Medulla oblongata (tissue), 1 donor: Measurements from ENCODE around the gene RAB6A.
"Not testable (repeated sequence)": the region's sequence is repeated elsewhere in the genome, so short reads cannot be mapped to it uniquely, and the experiment has no call there.

ENCODE experiments used
- DNase-seq: peaks from one replicate; pipeline ENCODE4 v3.0.0-alpha.2; 2015; ENCODE audit errors: extremely low spot score

The RAB6A gene

GRCh38 chr11:73762732-73763131 is 1.9 kb upstream of the RAB6A start:
- no peak for DNase-seq

GRCh38 chr11:73761403-73761945 is 600 bp upstream of the RAB6A start:
- no peak for DNase-seq

- DNase-seq, result peak; percentile 39
Measured at GRCh38 chr11:73760135-73760678, 667 bp downstream of the RAB6A start.

- DNase-seq, result peak; percentile 41
Measured at GRCh38 chr11:73759610-73760134, 1.2 kb downstream of the RAB6A start.

GRCh38 chr11:73758451-73758850 is 2.4 kb downstream of the RAB6A start:
- no peak for DNase-seq

- no peak for DNase-seq
Measured at GRCh38 chr11:73757598-73757997, 3.3 kb downstream of the RAB6A start.

GRCh38 chr11:73755670-73756069 is 5.2 kb downstream of the RAB6A start:
- DNase-seq, result no peak

- no peak for DNase-seq
Measured at GRCh38 chr11:73753938-73754337, 6.9 kb downstream of the RAB6A start.

- DNase-seq, result no peak
Measured at GRCh38 chr11:73752903-73753302, 8.0 kb downstream of the RAB6A start.

- DNase-seq, result no peak
Measured at GRCh38 chr11:73752216-73752867, 8.5 kb downstream of the RAB6A start.

GRCh38 chr11:73750862-73751261 is 10.0 kb downstream of the RAB6A start:
- DNase-seq, result not testable (repeated sequence)

GRCh38 chr11:73750228-73750627 is 10.6 kb downstream of the RAB6A start:
- DNase-seq, result no peak

- DNase-seq, result no peak
Measured at GRCh38 chr11:73749118-73749517, 11.8 kb downstream of the RAB6A start.

- DNase-seq, result no peak
Measured at GRCh38 chr11:73748300-73748699, 12.6 kb downstream of the RAB6A start.

- DNase-seq, result no peak
Measured at GRCh38 chr11:73747762-73748161, 13.1 kb downstream of the RAB6A start.

- DNase-seq, result no peak
Measured at GRCh38 chr11:73746701-73747100, 14.2 kb downstream of the RAB6A start.

GRCh38 chr11:73743045-73743444 is 17.8 kb downstream of the RAB6A start:
- no peak for DNase-seq

GRCh38 chr11:73735959-73736358 is 24.9 kb downstream of the RAB6A start:
- DNase-seq, result not testable (repeated sequence)

GRCh38 chr11:73734993-73735392 is 25.9 kb downstream of the RAB6A start:
- no peak for DNase-seq

- not testable (repeated sequence) for DNase-seq
Measured at GRCh38 chr11:73734011-73734410, 26.9 kb downstream of the RAB6A start.

GRCh38 chr11:73732936-73733335 is 27.9 kb downstream of the RAB6A start:
- DNase-seq, result not testable (repeated sequence)

- DNase-seq, result peak; percentile 66
Measured at GRCh38 chr11:73729594-73730206, 31.2 kb downstream of the RAB6A start.

GRCh38 chr11:73728000-73728399 is 32.9 kb downstream of the RAB6A start:
- no peak for DNase-seq
